A673 (cell line): ENCODE data around the gene CCDC57. TPM values are rescaled to one million over a fixed set of nuclear protein-coding genes. Genes with fewer than 3 reads are reported as not detected.

Experiments used
- BruUV-seq: library from RNA; stranded (reverse); fragments of 400-500 nt; replicated peaks from 2 replicates; lab custom pipeline; 2021; lab: Mats Ljungman, UMichigan
- CTCF ChIA-PET: fragments of 300-600 bp; sonication (Branson Sonifier 250); formaldehyde crosslinking; loops from one replicate; lab custom pipeline; 2022; ENCODE audit warnings: antibody characterized with exemption; lab: Charles Lee
- POLR2A ChIA-PET: fragments of 300-600 bp; sonication (Branson Sonifier 250); formaldehyde crosslinking; loops from one replicate; lab custom pipeline; 2022; ENCODE audit warnings: antibody characterized with exemption; ENCODE audit not compliant: low non-redundant PET; lab: Charles Lee
- DNase-seq: peaks from one replicate; pipeline ENCODE4 v3.0.0-alpha.2; 2015; ENCODE audit warnings: low spot score
- H3K27ac ChIP-seq: fragments of 200-600 bp; sonication (generic); 2 replicates; pipeline ENCODE4 v1.5.1; 2016; ENCODE audit warnings: mixed run types, low read depth, mild to moderate bottlenecking, mixed read lengths, antibody characterized with exemption, low read length; ENCODE audit not compliant: poor library complexity, severe bottlenecking
- H3K27me3 ChIP-seq: fragments of 200-600 bp; sonication (generic); replicated peaks from 2 replicates; pipeline ENCODE4 v1.6.1; 2017; ENCODE audit warnings: mixed run types, low read depth, mild to moderate bottlenecking, mixed read lengths, antibody characterized with exemption, low read length; ENCODE audit not compliant: insufficient read depth, poor library complexity
- H3K36me3 ChIP-seq: fragments of 200-600 bp; sonication (generic); 2 replicates; pipeline ENCODE4 v1.6.1; 2016; ENCODE audit warnings: mixed run types, mild to moderate bottlenecking, mixed read lengths, antibody characterized with exemption, low read length; ENCODE audit not compliant: insufficient read depth, poor library complexity, severe bottlenecking
- H3K4me1 ChIP-seq: fragments of 200-600 bp; sonication (generic); 2 replicates; pipeline ENCODE4 v1.6.1; 2017; ENCODE audit warnings: mixed run types, mild to moderate bottlenecking, mixed read lengths, antibody characterized with exemption, low read length; ENCODE audit not compliant: insufficient read depth, poor library complexity, severe bottlenecking
- H3K4me3 ChIP-seq: fragments of 200-600 bp; sonication (generic); 2 replicates; pipeline ENCODE4 v1.5.1; 2016; ENCODE audit warnings: low read depth, mixed run types, mild to moderate bottlenecking, mixed read lengths, low read length; ENCODE audit not compliant: poor library complexity, severe bottlenecking
- H3K9me3 ChIP-seq: fragments of 200-600 bp; sonication (generic); 2 replicates; pipeline ENCODE4 v1.6.1; 2016; ENCODE audit warnings: mixed run types, low read depth, mild to moderate bottlenecking, mixed read lengths, antibody characterized with exemption, low read length; ENCODE audit not compliant: poor library complexity, severe bottlenecking
- CTCF ChIP-seq: fragments of 300-800, 200-600 bp; sonication (generic); conservative IDR thresholded peaks from 2 replicates; pipeline ENCODE4 v1.5.1; 2017; ENCODE audit warnings: low read depth, mild to moderate bottlenecking, antibody characterized with exemption, low read length, moderate library complexity, mixed read lengths
- EZH2 ChIP-seq: fragments of 200-600 bp; sonication (generic); IDR thresholded peaks from 2 replicates; pipeline ENCODE4 v1.6.1; 2017; ENCODE audit warnings: borderline replicate concordance, low read depth, mild to moderate bottlenecking, mixed read lengths, antibody characterized with exemption, low read length; ENCODE audit not compliant: poor library complexity, severe bottlenecking
- intact Hi-C: fragments of 100-400 bp; cut with micrococcal nuclease; formaldehyde crosslinking; loops from one replicate; pipeline ENCODE4 v1.10.0; 2022; ENCODE audit not compliant: unreplicated experiment
- total RNA-seq: library from RNA; stranded (reverse); gene quantifications from 2 replicates; pipeline ENCODE4 v1.2.3, GENCODE V29; 2021

The CCDC57 gene
- total RNA-seq, 1 experiment from 2014 or later = 43.6 TPM

DNA sequence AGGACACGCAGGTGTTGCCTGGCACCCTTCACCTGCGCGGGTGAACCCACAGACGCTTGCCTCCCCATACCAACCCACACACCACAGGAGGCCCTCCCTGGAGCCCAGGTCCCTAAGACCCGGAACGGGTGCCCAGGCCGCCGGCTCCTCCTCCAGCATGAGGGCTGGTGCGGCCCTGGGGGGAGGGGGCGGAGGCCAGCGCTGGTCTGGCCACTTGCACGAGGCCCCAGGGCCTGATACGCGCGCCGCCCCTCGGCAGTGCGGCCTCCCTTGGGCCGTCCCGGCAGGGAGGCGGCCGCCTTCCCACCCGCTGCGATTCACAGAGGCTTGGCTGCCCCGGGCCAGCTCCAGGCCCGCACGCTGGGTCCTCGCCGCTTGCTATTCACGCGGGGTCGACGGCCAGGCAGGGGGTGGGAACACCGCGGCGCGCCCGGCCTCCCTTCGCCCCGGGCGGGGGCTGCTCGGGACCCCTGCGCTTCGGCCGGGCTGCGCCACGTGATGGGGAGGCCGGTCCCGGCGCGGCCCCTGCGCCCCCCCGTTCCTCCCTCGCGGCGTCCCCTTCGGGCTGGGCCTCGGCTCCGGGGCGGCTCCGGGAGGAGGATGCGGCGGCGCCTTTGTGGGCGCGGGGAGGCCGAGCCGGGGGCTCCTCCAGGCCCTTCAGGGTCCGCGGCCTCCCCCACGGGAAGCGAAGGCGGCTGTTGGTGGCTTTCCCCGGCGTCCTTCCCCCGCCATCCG lies 115.3 kb downstream of the CCDC57 start:
- ChIA-PET POLR2A (interaction anchor here (0.6 kb wide), 1 partner anchor 409 kb away, joined by 6 read pairs; no protein-coding TSS in a partner anchor), CTCF (no interaction called here)
- no peak for TF ChIP-seq EZH2
- peak overlapping the region; percentile 99 for H3K4me3 ChIP-seq
- no peaks in the 10 kb centered on the region for H3K27me3 ChIP-seq
- intact Hi-C loops = loop anchor here (5.0 kb wide), 1 partner anchor 60 kb away; the partner anchor contains the start of gene DCXR
- TSS peak; percentile 48 for BruUV-seq
- DNase-seq = no peak
- peak overlapping the region; percentile 99 for H3K27ac ChIP-seq
- H3K4me1 ChIP-seq = peaks cover 22% of the 10 kb centered on the region
- H3K36me3 ChIP-seq = peaks cover 44% of the 10 kb centered on the region
- no peaks in the 10 kb centered on the region for H3K9me3 ChIP-seq

DNA sequence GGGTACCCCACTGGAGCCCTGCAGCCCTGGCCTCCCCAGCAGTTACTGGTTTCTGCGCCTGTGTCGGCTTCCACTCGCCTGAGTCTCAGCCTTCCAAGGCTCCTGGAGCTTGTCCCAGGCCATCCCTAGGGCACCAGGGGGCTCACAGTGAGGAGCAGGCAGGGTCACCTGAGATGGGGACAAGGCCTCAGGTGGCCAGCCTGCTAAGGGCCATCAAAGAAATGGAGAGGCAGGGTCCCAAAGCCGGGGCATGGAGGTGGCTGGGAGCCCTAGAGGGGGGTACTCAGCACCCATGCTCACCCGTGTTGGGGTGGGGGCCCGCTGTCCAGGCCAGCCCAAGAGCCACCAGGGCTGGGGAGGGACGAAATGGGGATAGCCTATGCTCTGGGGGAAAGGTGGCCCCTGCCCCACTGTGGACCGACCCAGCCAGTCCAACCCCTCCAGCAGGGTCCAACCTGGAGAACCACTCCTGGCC lies 115.9 kb downstream of the CCDC57 start:
- Histone ChIP-seq H3K27me3 (no peaks in the 10 kb centered on the region), H3K4me3 (peak overlapping the region; percentile 99), H3K27ac (peak overlapping the region; percentile 99), H3K9me3 (no peaks in the 10 kb centered on the region), H3K36me3 (peaks cover 50% of the 10 kb centered on the region), H3K4me1 (peaks cover 22% of the 10 kb centered on the region)
- POLR2A ChIA-PET = no interaction called here
- CTCF ChIA-PET = no interaction called here
- no peak for TF ChIP-seq EZH2
- TF ChIP-seq CTCF = no peak
- intact Hi-C loops = loop anchor here (5.0 kb wide), 1 partner anchor 59 kb away; the partner anchor contains the start of gene DCXR
- no peak for DNase-seq
- no TSS peak for BruUV-seq

GRCh38 chr17:82095777-82096708 lies 116.6 kb downstream of the CCDC57 start:
- Histone ChIP-seq H3K27me3 (no peaks in the 10 kb centered on the region), H3K36me3 (peaks cover 57% of the 10 kb centered on the region), H3K4me3 (peak overlapping the region; percentile 99), H3K4me1 (peaks cover 22% of the 10 kb centered on the region), H3K9me3 (no peaks in the 10 kb centered on the region), H3K27ac (peak overlapping the region; percentile 99)
- POLR2A ChIA-PET = no interaction called here
- DNase-seq = no peak
- CTCF ChIA-PET = no interaction called here
- no TSS peak for BruUV-seq
- intact Hi-C loops = loop anchor here (5.0 kb wide), 1 partner anchor 59 kb away; the partner anchor contains the start of gene DCXR
- no peak for TF ChIP-seq EZH2
- no peak for TF ChIP-seq CTCF
